ENCODE data around the gene RPS27A. TPM values are rescaled to one million over a fixed set of nuclear protein-coding genes. Genes with fewer than 3 reads are reported as not detected.
"Not testable (repeated sequence)": the region's sequence is repeated elsewhere in the genome, so short reads cannot be mapped to it uniquely, and the experiment has no call there.

RPS27A gene
- total RNA-seq, 2 experiments from 2014 or later, result 1,372 to 1,402 TPM

DNA sequence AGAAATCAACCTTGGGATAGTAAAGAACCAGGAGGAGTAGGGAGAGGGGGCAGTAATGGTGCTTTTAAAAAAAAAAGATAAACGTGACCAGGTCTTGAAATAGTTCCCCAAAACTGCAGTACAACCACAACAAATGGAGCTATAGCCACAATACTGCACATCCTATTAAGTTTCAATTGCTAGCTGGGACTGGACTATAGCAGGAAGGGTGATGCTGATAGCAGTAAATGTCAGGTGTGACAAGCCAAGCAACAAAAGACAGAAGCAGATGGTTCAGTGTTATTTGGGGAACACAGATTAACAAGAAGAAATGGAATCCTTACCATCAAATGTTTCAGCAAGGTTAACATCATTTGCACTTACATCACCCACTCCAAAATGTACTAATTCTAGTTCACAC, 10.1 kb downstream of the RPS27A start:
- CTCF ChIA-PET, result no interaction called here
- intact Hi-C loops (cut with micrococcal nuclease), result no loop called here
- Mint-ChIP-seq H3K27me3 (no peaks in the 10 kb centered on the region), H3K4me3 (no peak overlapping the region), H3K9me3 (no peaks in the 10 kb centered on the region), H3K27ac (no peak overlapping the region), H3K4me1 (ENCODE audit: low read depth) (no peaks in the 10 kb centered on the region), H3K36me3 (peaks cover 19% of the 10 kb centered on the region)
- POLR2A ChIA-PET, result no interaction called here
- no peak for DNase-seq

DNA sequence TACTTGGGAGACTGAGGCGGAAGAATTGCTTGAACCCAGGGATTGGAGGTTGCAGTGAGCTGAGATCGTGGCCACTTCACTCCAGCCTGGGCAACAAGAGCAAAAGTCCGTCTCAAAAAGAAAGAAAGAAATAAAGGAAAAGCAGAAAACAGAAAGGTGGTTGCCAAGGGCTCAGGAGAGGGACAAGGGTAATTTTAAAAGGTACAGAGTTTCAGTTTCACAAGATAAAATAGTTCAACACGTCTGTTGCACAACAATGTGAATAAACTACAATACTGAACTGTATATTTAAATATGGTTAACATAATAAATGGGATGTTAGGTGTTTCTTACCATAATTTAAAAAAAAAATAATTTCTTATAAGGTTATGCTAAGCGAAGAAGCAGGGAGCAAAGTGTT, 12.9 kb downstream of the RPS27A start:
- H3K27ac Mint-ChIP-seq, result no peak overlapping the region
- peaks cover 23% of the 10 kb centered on the region for H3K36me3 Mint-ChIP-seq
- POLR2A ChIA-PET, result no interaction called here
- H3K9me3 Mint-ChIP-seq, result no peaks in the 10 kb centered on the region
- no peaks in the 10 kb centered on the region for H3K27me3 Mint-ChIP-seq
- H3K4me3 Mint-ChIP-seq, result no peak overlapping the region
- CTCF ChIA-PET, result no interaction called here
- intact Hi-C loops (cut with micrococcal nuclease), result no loop called here
- DNase-seq, result no peak
- H3K4me1 Mint-ChIP-seq (ENCODE audit: low read depth), result no peaks in the 10 kb centered on the region

DNA sequence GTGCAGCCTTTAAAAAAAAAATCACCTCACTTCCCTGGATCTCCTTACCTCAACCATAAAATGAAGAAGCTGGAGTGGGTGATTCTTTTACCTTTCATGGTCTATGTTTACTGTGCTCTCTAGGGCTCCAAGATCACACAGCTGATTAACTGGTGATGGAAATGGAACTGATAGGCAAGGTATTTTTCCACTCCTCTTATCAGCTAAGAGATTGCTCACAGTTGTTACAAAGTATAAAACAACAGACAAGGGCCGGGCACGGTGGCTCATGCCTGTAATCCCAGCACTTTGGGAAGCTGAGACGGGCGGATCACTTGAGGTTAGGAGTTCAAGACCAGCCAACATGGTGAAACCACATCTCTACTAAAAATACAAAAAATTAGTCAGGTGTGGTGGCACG, 14.5 kb downstream of the RPS27A start:
- ChIA-PET POLR2A (no interaction called here), CTCF (no interaction called here)
- no peak overlapping the region for H3K27ac Mint-ChIP-seq
- H3K36me3 Mint-ChIP-seq, result peaks cover 24% of the 10 kb centered on the region
- no peaks in the 10 kb centered on the region for H3K4me1 Mint-ChIP-seq (ENCODE audit: low read depth)
- intact Hi-C loops (cut with micrococcal nuclease), result no loop called here
- H3K9me3 Mint-ChIP-seq, result no peaks in the 10 kb centered on the region
- no peak overlapping the region for H3K4me3 Mint-ChIP-seq
- no peaks in the 10 kb centered on the region for H3K27me3 Mint-ChIP-seq
- DNase-seq, result no peak

DNA sequence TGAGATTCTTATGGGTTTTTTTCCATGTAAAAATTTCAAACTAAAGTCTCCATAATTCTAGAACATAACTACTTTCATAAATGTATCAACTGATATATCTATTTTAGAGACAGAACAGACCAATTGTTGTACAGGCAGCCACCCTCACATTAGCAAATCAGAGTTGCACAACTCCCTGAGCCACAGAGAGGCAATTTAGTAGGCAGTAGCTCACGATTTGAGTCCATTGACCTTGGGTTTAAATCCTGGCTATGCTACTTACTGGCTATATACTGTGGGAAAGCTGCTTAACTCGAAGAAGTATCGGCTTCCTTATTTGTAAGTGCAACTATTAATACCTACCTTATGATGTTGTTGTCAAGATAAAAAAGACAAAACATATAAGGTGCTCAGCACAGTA, 20.3 kb downstream of the RPS27A start:
- peaks cover 25% of the 10 kb centered on the region for H3K36me3 Mint-ChIP-seq
- H3K4me1 Mint-ChIP-seq (ENCODE audit: low read depth), result no peaks in the 10 kb centered on the region
- H3K27ac Mint-ChIP-seq, result no peak overlapping the region
- H3K4me3 Mint-ChIP-seq, result no peak overlapping the region
- ChIA-PET POLR2A (no interaction called here), CTCF (no interaction called here)
- no peaks in the 10 kb centered on the region for H3K27me3 Mint-ChIP-seq
- no peak for DNase-seq
- intact Hi-C loops (cut with micrococcal nuclease), result no loop called here
- no peaks in the 10 kb centered on the region for H3K9me3 Mint-ChIP-seq

DNA sequence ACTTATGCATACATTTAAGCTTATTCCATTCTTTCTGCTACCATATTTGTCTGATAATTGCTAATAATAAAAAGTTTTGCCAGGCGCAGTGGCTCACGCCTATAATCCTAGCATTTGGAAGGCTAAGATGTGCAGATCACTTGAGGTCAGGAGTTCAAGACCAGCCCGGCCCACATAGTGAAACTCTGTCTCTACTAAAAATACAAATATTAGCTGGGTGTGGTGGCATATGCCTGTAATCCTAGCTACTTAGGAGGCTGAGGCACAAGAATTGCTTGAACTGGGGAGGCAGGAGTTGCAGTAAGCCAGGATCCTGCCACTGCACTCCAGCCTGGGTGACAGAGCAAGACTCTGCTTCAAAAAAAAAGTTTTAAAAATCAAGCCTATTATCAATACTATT, 27.1 kb downstream of the RPS27A start:
- peaks cover 13% of the 10 kb centered on the region for H3K36me3 Mint-ChIP-seq
- H3K27ac Mint-ChIP-seq; intact Hi-C loops (cut with micrococcal nuclease); POLR2A ChIA-PET; H3K4me3 Mint-ChIP-seq; DNase-seq; H3K27me3 Mint-ChIP-seq; H3K9me3 Mint-ChIP-seq; H3K4me1 Mint-ChIP-seq (ENCODE audit: low read depth): not testable (repeated sequence)
- CTCF ChIA-PET, result interaction anchor here (1.3 kb wide), 1 partner anchor 19 kb away, joined by 3 read pairs; no protein-coding TSS in a partner anchor

DNA sequence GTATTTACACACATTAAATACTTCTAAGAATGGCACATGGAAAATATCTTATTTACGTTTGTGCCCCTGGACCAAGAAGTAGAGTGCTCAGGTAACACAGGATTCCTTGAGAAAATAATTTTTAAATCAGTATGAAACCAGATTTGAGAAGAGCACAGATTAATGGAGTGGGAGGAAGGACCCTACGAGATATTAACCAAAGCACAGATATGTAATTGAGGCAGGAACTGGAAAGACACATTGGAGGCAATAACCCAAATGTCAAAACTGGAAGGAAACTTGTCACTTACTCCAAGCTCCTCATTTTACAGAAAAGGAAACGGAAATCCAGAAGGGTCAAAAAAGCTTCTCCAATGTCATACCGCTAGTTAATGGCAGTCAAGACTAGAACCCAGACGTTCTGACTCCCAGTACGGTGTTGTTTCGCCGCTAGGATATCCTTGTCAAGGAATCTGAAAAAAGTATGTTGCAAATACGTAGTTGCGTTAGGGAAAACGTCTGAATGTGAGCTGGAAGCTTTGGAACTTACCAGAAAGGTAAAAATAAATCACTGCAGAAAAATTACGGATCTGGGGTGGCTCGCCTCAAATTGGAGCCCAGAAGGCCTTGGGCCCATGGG, 35.9 kb downstream of the RPS27A start:
- no peaks in the 10 kb centered on the region for H3K9me3 Mint-ChIP-seq
- H3K36me3 Mint-ChIP-seq, result peaks cover 4% of the 10 kb centered on the region
- peak overlapping the region; percentile 88 for H3K27ac Mint-ChIP-seq
- H3K4me1 Mint-ChIP-seq (ENCODE audit: low read depth), result peaks cover 7% of the 10 kb centered on the region
- DNase-seq, result no peak
- POLR2A ChIA-PET, result interaction anchor here (2.6 kb wide), 1 partner anchor 151 kb away, joined by 7 read pairs; the partner anchor contains the start of gene CCDC88A
- H3K27me3 Mint-ChIP-seq, result peaks cover 2% of the 10 kb centered on the region
- CTCF ChIA-PET, result interaction anchor here (0.7 kb wide), 1 partner anchor 12 kb away, joined by 3 read pairs; no protein-coding TSS in a partner anchor
- H3K4me3 Mint-ChIP-seq, result peak overlapping the region; percentile 93
- intact Hi-C loops (cut with micrococcal nuclease), result loop anchor here (2.0 to 10.0 kb wide), 2 partner anchors 42 to 346 kb away; partner anchors contain the start of gene PPP4R3B

DNA sequence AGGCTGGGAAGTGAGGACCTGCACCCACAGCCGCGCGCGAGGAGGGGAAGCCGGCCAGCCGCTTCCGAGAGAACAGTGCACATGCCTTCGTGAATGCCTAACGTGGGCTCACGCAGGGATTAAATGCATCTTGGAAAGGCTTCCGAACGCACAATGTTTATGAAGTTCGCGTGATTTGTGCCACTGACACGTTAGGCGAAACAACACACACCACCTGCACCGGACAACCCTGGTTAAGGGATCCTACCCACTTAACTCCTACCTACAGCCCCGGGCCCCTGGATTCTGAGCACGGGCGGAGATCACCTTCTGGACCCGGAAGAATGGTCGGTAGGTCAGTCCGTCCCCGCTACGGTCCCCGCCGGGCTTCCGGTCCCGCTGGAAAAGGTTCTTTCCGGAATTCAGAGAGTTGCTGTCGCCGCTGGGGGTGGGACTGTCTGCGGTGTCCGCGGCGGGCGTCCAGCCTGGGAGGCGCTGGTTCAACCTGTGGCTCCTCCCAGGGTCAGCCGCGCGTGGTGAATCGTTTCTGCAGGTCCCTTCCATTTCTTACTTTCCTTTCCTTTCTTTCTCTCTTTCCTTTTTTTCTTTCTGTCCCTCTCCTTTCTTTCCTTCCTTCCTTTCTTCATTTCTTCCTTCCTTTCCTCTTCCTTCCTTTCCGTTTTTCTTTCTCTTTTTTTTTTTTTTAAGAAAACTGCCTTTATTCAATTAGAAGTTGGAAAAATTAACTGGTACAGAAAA, 36.6 kb downstream of the RPS27A start, which contains the start of gene MTIF2:
TSS of gene MTIF2 (minus strand) at position 325 of the 738 bp plus-strand sequence. CDS start 5,373 bp downstream, outside the sequence.
- intact Hi-C loops (cut with micrococcal nuclease), result loop anchor here (1.0 to 10.0 kb wide), 5 partner anchors 37 to 346 kb away; partner anchors contain the start of genes CLHC1, PPP4R3B and RPS27A
- CTCF ChIA-PET, result interaction anchor here (0.7 to 1.4 kb wide), 4 partner anchors 95 to 219 kb away, joined by 3 to 4 read pairs (median 3); no protein-coding TSS in a partner anchor
- H3K27ac Mint-ChIP-seq, result peak within 1 kb of the TSS; percentile 88
- H3K27me3 Mint-ChIP-seq, result peaks cover 2% of the 10 kb centered on the region
- H3K36me3 Mint-ChIP-seq, result peaks cover 2% of the 10 kb centered on the region
- H3K4me1 Mint-ChIP-seq (ENCODE audit: low read depth), result peaks cover 7% of the 10 kb centered on the region
- POLR2A ChIA-PET, result interaction anchor here (2.6 kb wide), 1 partner anchor 151 kb away, joined by 7 read pairs; the partner anchor contains the start of gene CCDC88A
- peak within 1 kb of the TSS; percentile 93 for H3K4me3 Mint-ChIP-seq
- DNase-seq, result peak; percentile 95
- no peaks in the 10 kb centered on the region for H3K9me3 Mint-ChIP-seq

DNA sequence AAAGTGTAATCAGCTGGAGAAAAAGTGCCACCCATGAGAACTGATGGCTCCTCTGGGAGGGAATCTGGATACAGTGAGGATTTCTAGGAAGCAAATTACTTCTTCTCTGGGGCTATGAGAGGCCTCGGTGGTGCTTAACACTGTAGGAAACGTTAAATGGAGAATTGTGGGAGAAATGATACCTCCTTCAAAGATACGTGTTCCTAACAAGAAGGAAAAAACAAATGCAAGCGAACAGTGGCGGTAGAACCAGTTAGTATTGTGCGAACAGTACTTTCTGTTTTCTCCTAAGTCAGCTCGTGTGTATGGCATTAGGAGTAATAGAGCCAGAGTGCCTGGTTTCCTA, 37.1 kb downstream of the RPS27A start:
- Mint-ChIP-seq H3K4me1 (ENCODE audit: low read depth) (peaks cover 7% of the 10 kb centered on the region), H3K36me3 (peaks cover 2% of the 10 kb centered on the region), H3K9me3 (no peaks in the 10 kb centered on the region), H3K27ac (peak overlapping the region; percentile 88), H3K27me3 (peaks cover 2% of the 10 kb centered on the region), H3K4me3 (peak overlapping the region; percentile 93)
- intact Hi-C loops (cut with micrococcal nuclease), result loop anchor here (1.0 to 10.0 kb wide), 5 partner anchors 37 to 345 kb away; partner anchors contain the start of genes CLHC1, PPP4R3B and RPS27A
- CTCF ChIA-PET, result interaction anchor here (0.7 to 1.4 kb wide), 4 partner anchors 95 to 218 kb away, joined by 3 to 4 read pairs (median 3); no protein-coding TSS in a partner anchor
- POLR2A ChIA-PET, result interaction anchor here (2.6 kb wide), 1 partner anchor 150 kb away, joined by 7 read pairs; the partner anchor contains the start of gene CCDC88A
- DNase-seq, result no peak

DNA sequence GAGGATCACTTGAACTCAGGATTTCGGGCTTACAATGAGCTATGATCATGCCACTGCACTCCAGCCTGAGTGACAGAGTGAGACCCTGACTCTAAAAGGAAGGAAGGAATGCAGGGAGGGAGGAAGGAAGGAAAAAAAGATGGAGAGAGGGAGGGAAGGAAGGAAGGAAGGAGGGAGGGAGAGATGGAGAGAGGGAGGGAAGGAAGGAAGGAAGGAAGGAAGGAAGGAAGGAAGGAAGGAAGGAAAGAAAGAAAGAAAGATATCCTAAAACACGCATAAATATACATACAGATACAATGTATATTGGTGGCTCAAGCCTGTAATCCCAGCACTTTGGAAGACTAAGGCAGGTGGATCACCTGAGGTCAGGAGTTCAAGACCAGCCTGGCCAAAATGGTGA, 41.9 kb downstream of the RPS27A start:
- H3K27ac Mint-ChIP-seq; H3K36me3 Mint-ChIP-seq; CTCF ChIA-PET; H3K27me3 Mint-ChIP-seq; intact Hi-C loops (cut with micrococcal nuclease); H3K9me3 Mint-ChIP-seq; DNase-seq; H3K4me3 Mint-ChIP-seq; POLR2A ChIA-PET; H3K4me1 Mint-ChIP-seq (ENCODE audit: low read depth): not testable (repeated sequence)

DNA sequence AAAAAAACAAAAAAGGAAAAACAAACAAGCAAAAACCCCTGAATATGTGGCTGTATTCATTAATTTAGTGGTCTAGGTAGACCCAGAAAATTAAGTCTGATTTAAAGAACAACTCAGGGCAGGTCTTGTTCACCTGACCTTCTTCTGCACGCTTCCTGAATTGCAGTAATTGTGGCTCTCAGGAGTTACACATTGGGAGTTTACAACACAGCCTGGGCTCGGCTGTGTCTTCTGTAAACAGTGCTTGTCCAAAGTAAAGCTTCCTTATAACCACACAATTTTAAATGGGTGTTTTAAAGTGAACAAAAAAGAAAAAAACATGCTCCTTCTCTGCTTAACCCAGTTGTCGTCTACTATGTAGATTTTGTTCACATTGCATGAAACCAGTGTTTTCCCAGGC, 44.8 kb downstream of the RPS27A start:
- CTCF ChIA-PET, result no interaction called here

DNA sequence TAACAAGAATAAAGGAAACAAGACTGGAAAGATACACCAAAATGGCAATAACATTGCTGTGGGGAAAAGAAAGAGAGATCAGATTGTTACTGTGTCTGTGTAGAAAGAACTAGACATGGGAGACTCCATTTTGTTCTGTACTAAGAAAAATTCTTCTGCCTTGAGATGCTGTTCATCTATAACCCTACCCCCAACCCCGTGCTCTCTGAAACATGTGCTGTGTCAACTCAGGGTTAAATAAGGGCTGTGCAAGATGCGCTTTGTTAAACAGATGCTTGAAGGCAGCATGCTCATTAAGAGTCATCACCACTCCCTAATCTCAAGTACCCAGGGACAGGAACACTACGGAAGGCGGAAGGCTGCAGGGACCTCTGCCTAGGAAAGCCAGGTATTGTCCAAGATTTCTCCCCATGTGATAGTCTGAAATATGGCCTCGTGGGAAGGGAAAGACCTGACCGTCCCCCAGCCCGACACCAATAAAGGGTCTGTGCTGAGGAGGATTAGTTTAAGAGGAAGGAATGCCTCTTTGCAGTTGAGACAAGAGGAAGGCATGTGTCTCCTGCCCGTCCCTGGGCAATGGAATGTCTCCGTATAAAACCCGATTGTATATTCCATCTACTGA, 46.8 kb downstream of the RPS27A start:
- H3K27me3 Mint-ChIP-seq; H3K9me3 Mint-ChIP-seq; CTCF ChIA-PET; POLR2A ChIA-PET; DNase-seq; H3K36me3 Mint-ChIP-seq; intact Hi-C loops (cut with micrococcal nuclease); H3K27ac Mint-ChIP-seq; H3K4me3 Mint-ChIP-seq: not testable (repeated sequence)
- H3K4me1 Mint-ChIP-seq (ENCODE audit: low read depth), result peaks cover 22% of the 10 kb centered on the region

More for the DNA sequence above, 44.8 kb downstream of the RPS27A start:
- H3K27me3 Mint-ChIP-seq, result peaks cover 2% of the 10 kb centered on the region
- no peak for DNase-seq
- intact Hi-C loops (cut with micrococcal nuclease), result no loop called here
- H3K9me3 Mint-ChIP-seq, result no peaks in the 10 kb centered on the region
- peaks cover 11% of the 10 kb centered on the region for H3K4me1 Mint-ChIP-seq (ENCODE audit: low read depth)
- POLR2A ChIA-PET, result no interaction called here
- H3K27ac Mint-ChIP-seq, result no peak overlapping the region
- no peak overlapping the region for H3K4me3 Mint-ChIP-seq
- no peaks in the 10 kb centered on the region for H3K36me3 Mint-ChIP-seq

DNA sequence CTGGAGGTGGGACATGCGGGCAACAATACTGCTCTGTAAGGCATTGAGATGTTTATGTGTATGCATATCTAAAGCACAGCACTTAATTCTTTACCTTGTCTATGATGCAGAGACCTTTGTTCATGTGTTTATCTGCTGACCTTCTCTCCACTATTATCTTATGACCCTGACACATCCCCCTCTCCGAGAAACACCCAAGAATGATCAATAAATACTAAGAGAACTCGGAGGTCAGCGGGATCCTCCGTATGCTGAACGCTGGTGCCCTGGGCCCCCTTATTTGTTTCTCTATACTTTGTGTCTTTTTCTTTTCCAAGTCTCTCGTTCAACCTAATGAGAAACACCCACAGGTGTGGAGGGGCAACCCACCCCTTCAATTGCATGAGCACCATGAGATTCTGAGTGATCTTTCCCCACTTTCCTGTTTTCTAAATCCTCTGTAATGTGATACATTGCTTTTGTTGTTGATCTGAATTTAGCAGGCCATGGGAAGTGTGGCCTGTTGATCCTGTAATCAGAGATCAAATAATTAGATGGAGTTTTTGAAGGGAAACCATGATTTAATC, 47.5 kb downstream of the RPS27A start:
- H3K4me3 Mint-ChIP-seq, POLR2A ChIA-PET, DNase-seq, H3K36me3 Mint-ChIP-seq, H3K27ac Mint-ChIP-seq, H3K27me3 Mint-ChIP-seq, H3K9me3 Mint-ChIP-seq, CTCF ChIA-PET: not testable (repeated sequence)
- intact Hi-C loops (cut with micrococcal nuclease), result loop anchor here (5.0 kb wide), 3 partner anchors 48 to 237 kb away; partner anchors contain the start of genes CCDC88A, CFAP36, CLHC1 and RPS27A
- H3K4me1 Mint-ChIP-seq (ENCODE audit: low read depth), result peaks cover 22% of the 10 kb centered on the region

All from activated CD4-positive, alpha-beta memory T cell treated with anti-CD3 and anti-CD28 coated beads for 36 hours (primary cell).